Keratinocyte (primary cell): ENCODE data around the gene FERMT3. TPM values are rescaled to one million over a fixed set of nuclear protein-coding genes. Genes with fewer than 3 reads are reported as not detected.

Experiments used
- DNase-seq: peaks from one replicate; pipeline ENCODE4 v3.0.0-alpha.2; 2011; ENCODE audit warnings: low read depth, missing footprints, low spot score
- FAIRE-seq: peaks from 2 replicates; lab custom pipeline; 2011; peaks lifted over from hg19 to GRCh38; lab: Jason Lieb, UNC
- H2AFZ ChIP-seq: 2 replicates; pipeline ENCODE4 v1.6.0; 2012; ENCODE audit warnings: low read length, control low read depth, inconsistent platforms; ENCODE audit not compliant: control insufficient read depth
- H3K27ac ChIP-seq: 2 replicates; pipeline ENCODE4 v1.5.1; 2011; ENCODE audit warnings: low read length; ENCODE audit not compliant: control insufficient read depth, insufficient read depth
- H3K27me3 ChIP-seq: 3 replicates; pipeline ENCODE4 v1.6.0; 2011; ENCODE audit warnings: low read length; ENCODE audit not compliant: control insufficient read depth, insufficient read depth; ENCODE audit errors: extremely low read depth
- H3K36me3 ChIP-seq, 2 experiments: 2 replicates in 1 of 2; 3 replicates in 1 of 2; pipeline ENCODE4 v1.5.1; 2011; ENCODE audit warnings: low read length in 2 of 2, mild to moderate bottlenecking in 1 of 2; ENCODE audit not compliant: control insufficient read depth in 2 of 2, insufficient read depth in 2 of 2; ENCODE audit errors: extremely low read depth in 1 of 2
- H3K4me1 ChIP-seq: 3 replicates; pipeline ENCODE4 v1.5.1; 2011; ENCODE audit warnings: low read length; ENCODE audit not compliant: control insufficient read depth, insufficient read depth; ENCODE audit errors: extremely low read depth
- H3K4me2 ChIP-seq: 3 replicates; pipeline ENCODE4 v1.6.0; 2011; ENCODE audit warnings: low read depth, low read length; ENCODE audit not compliant: control insufficient read depth, insufficient read depth; ENCODE audit errors: extremely low read depth
- H3K4me3 ChIP-seq, 3 experiments: fragments of 200-600 bp in 1 of 3; sonication (generic) in 1 of 3; 2 replicates in 2 of 3; 3 replicates in 1 of 3; pipeline ENCODE4 v1.5.1; 2011 to 2016; ENCODE audit warnings: low read length in 3 of 3, mild to moderate bottlenecking in 3 of 3, control low read depth in 2 of 3, inconsistent platforms in 1 of 3, low read depth in 1 of 3, mixed read lengths in 1 of 3, mixed run types in 1 of 3, moderate library complexity in 1 of 3; ENCODE audit not compliant: control insufficient read depth in 2 of 3, insufficient read depth in 2 of 3; ENCODE audit errors: extremely low read depth in 1 of 3
- H3K79me2 ChIP-seq: 2 replicates; pipeline ENCODE4 v1.6.0; 2012; ENCODE audit warnings: low read length; ENCODE audit not compliant: control insufficient read depth, insufficient read depth
- H3K9ac ChIP-seq: 3 replicates; pipeline ENCODE4 v1.6.0; 2011; ENCODE audit warnings: low read length; ENCODE audit not compliant: control insufficient read depth, insufficient read depth; ENCODE audit errors: extremely low read depth
- H3K9me1 ChIP-seq: 3 replicates; pipeline ENCODE4 v1.6.0; 2011; ENCODE audit warnings: low read length; ENCODE audit not compliant: control insufficient read depth, insufficient read depth; ENCODE audit errors: extremely low read depth
- H3K9me3 ChIP-seq: 2 replicates; pipeline ENCODE4 v1.5.1; 2012; ENCODE audit warnings: low read depth, low read length; ENCODE audit not compliant: control insufficient read depth
- H4K20me1 ChIP-seq: 3 replicates; pipeline ENCODE4 v1.6.0; 2011; ENCODE audit warnings: low read length; ENCODE audit not compliant: control insufficient read depth, insufficient read depth; ENCODE audit errors: extremely low read depth
- CTCF ChIP-seq, 3 experiments: IDR thresholded peaks in 1 of 3; conservative IDR thresholded peaks in 1 of 3; optimal IDR thresholded peaks in 1 of 3; 2 replicates in 2 of 3; 3 replicates in 1 of 3; pipeline versions ENCODE3 to v1.5.1; 2011; ENCODE audit warnings: low read length in 3 of 3, mild to moderate bottlenecking in 3 of 3, moderate library complexity in 2 of 3, control low read depth in 1 of 3, inconsistent platforms in 1 of 3; ENCODE audit not compliant: insufficient read depth in 2 of 3; ENCODE audit errors: extremely low read depth in 1 of 3
- EZH2 ChIP-seq: IDR thresholded peaks from one replicate; pipeline ENCODE4 v1.6.1; 2012; ENCODE audit warnings: inconsistent platforms, mild to moderate bottlenecking, low read length, moderate library complexity
- dilution Hi-C: fragments of 300-500 bp; cut with MboI; formaldehyde crosslinking; loops from one replicate; pipeline ENCODE4 v1.7.0; 2020; ENCODE audit warnings: low sequenced_read_pairs; ENCODE audit not compliant: extremely low pct_ligation_motif_present
- polyA plus RNA-seq, 5 experiments: library from polyadenylated mRNA; depleted of rRNA in 3 of 5; stranded (reverse) in 3 of 5; stranded (forward) in 1 of 5; unstranded in 1 of 5; fragments of >200 nt; gene quantifications; 1 replicate in 1 of 5; 2 replicates in 3 of 5; 3 replicates in 1 of 5; pipeline versions ENCODE4 v1.2.1 to v1.2.3, GENCODE V29; 2011 to 2012; ENCODE audit warnings: missing spikeins in 2 of 5, low read depth in 1 of 5, low replicate concordance in 1 of 5

FERMT3 gene
- polyA plus RNA-seq, 1 donor (not counting 4 experiments of a cell fraction or from before 2014, with no cell fraction given): 0.98 TPM

GRCh38 chr11:64198511-64198910 is 8.0 kb upstream of the FERMT3 start:
- Histone ChIP-seq H3K79me2 (peaks cover 11% of the 10 kb centered on the region), H4K20me1 (peaks cover 4% of the 10 kb centered on the region), H3K36me3 (peaks cover 46 to 79% of the 10 kb centered on the region in 2 experiments), H3K9ac (no peak overlapping the region), H3K9me1 (no peaks in the 10 kb centered on the region), H3K9me3 (no peaks in the 10 kb centered on the region), H3K4me3 (no peak overlapping the region), H3K4me1 (no peaks in the 10 kb centered on the region), H3K27ac (no peak overlapping the region), H3K27me3 (no peaks in the 10 kb centered on the region), H3K4me2 (no peak overlapping the region), H2AFZ (no peak overlapping the region)
- FAIRE-seq (no peak), DNase-seq (no peak)
- TF ChIP-seq EZH2 (no peak), CTCF (optimal IDR thresholded peaks at IDR 0.05 in 1 of 3, IDR thresholded peaks at IDR 0.05 in 1 of 3, conservative IDR thresholded peaks at IDR 0.05 in 1 of 3; ENCODE audit: extremely low read depth in 1 of 3, insufficient read depth in 2 of 3, low read length in 3 of 3) (no peak)
- dilution Hi-C loops: no loop called here

- no peak for DNase-seq
- peaks cover under 1% of the 10 kb centered on the region for H3K79me2 ChIP-seq
- H3K36me3 ChIP-seq: peaks cover 44 to 74% of the 10 kb centered on the region in 2 experiments
- dilution Hi-C loops: no loop called here
- H3K9me1 ChIP-seq: no peaks in the 10 kb centered on the region
- no peak for TF ChIP-seq EZH2
- FAIRE-seq: no peak
- H3K9ac ChIP-seq: no peak overlapping the region
- no peak overlapping the region for H3K4me3 ChIP-seq
- H2AFZ ChIP-seq: no peak overlapping the region
- H3K27ac ChIP-seq: no peak overlapping the region
- H4K20me1 ChIP-seq: peaks cover 17% of the 10 kb centered on the region
- H3K4me2 ChIP-seq: no peak overlapping the region
- H3K27me3 ChIP-seq: no peaks in the 10 kb centered on the region
- no peaks in the 10 kb centered on the region for H3K4me1 ChIP-seq
- no peaks in the 10 kb centered on the region for H3K9me3 ChIP-seq
Observed at GRCh38 chr11:64201543-64201942, 5.0 kb upstream of the FERMT3 start.

GRCh38 chr11:64202992-64203391 is 3.5 kb upstream of the FERMT3 start:
- Histone ChIP-seq H3K9me3 (no peaks in the 10 kb centered on the region), H3K9me1 (no peaks in the 10 kb centered on the region), H3K4me3 (no peak overlapping the region), H3K27ac (no peak overlapping the region), H3K79me2 (no peaks in the 10 kb centered on the region), H3K9ac (no peak overlapping the region), H3K4me1 (no peaks in the 10 kb centered on the region), H2AFZ (no peak overlapping the region), H3K4me2 (no peak overlapping the region), H4K20me1 (peaks cover 17% of the 10 kb centered on the region), H3K27me3 (no peaks in the 10 kb centered on the region), H3K36me3 (peaks cover 38 to 60% of the 10 kb centered on the region in 2 experiments)
- FAIRE-seq (no peak), DNase-seq (no peak)
- TF ChIP-seq EZH2: no peak
- dilution Hi-C loops: no loop called here
